ENCODE measurements around the gene PCSK9.
"Not testable (repeated sequence)": the region's sequence is repeated elsewhere in the genome, so short reads cannot be mapped to it uniquely, and the experiment has no call there.

The PCSK9 gene

GRCh38 chr1:55015731-55016620, 23.4 kb upstream of the PCSK9 start:
- Histone ChIP-seq H3K27ac (no peak overlapping the region), H3K9ac (ENCODE audit: insufficient read length) (no peak overlapping the region), H3K4me3 (no peak overlapping the region), H3K9me3 (ENCODE audit: low read depth, low read length) (no peaks in the 10 kb centered on the region), H3K36me3 (ENCODE audit: insufficient read depth, low read length) (no peaks in the 10 kb centered on the region)
- DNase-seq (ENCODE audit: low read depth, low spot score) = no peak
- TF ChIP-seq POLR2AphosphoS5 (IDR thresholded peaks at IDR 0.05; ENCODE audit: borderline replicate concordance, low read depth, low read length) = no peak
- no peak for TF ChIP-seq FOXP2 (optimal IDR thresholded peaks at IDR 0.05; ENCODE audit: control extremely low read depth, extremely low read length, insufficient read depth)
- no peak for TF ChIP-seq EZH2 (IDR thresholded peaks at IDR 0.05)

DNA sequence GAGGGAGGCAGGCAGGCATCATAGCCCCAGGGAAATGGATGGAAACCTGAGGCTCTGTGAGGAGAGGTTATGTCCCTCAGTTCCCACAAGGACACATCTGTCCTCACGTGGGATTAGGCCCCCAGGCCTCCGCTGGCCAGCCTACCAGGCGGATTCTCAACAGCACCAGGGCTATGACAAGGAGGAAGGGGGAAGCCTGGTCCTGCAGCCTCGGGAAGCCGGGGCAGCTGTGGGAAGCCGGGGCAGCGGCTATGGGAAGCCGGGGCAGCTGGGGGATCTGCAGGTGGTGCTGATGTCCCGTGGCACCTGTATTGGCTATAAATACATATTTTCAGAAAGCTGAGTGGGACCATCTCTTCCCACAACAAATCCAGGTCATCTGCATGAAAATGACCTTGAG, 21.0 kb upstream of the PCSK9 start:
- Histone ChIP-seq H3K9me3 (ENCODE audit: low read depth, low read length) (no peaks in the 10 kb centered on the region), H3K9ac (ENCODE audit: insufficient read length) (no peak overlapping the region), H3K27ac (no peak overlapping the region), H3K36me3 (ENCODE audit: insufficient read depth, low read length) (no peaks in the 10 kb centered on the region), H3K4me3 (no peak overlapping the region)
- TF ChIP-seq POLR2AphosphoS5 (IDR thresholded peaks at IDR 0.05; ENCODE audit: borderline replicate concordance, low read depth, low read length) (no peak), EZH2 (IDR thresholded peaks at IDR 0.05) (no peak), FOXP2 (optimal IDR thresholded peaks at IDR 0.05; ENCODE audit: control extremely low read depth, extremely low read length, insufficient read depth) (no peak)
- no peak for DNase-seq (ENCODE audit: low read depth, low spot score)

DNA sequence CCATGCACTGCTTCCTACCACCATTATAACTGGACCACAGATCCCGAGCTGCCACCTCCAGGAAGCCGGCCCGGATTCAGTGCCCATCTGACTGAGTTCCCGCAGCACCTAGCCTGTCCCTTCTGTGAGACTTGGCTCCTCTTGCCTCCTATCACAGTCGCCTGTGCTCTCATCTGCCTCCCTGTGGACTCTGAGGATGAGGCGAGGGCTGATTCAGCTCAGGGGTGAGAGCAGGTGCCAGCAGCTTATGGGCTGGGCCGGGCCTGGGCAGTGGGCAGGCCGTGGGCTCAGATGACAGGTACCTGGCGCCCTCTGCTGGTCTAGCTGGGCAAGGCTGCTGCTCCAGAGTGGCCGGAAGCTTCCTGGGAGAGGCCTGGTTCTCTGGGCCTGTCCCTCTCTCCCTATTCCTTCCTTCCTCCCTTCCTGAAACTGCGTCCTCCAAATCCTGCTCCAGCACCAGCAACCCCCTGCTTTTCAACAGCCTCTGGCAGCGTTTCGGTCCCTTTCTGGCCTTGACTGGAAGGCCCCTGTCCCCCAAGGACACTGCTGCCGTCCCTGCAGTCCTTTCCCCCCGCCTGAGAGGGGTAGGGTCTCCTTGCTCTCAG, 17.3 kb upstream of the PCSK9 start:
- Histone ChIP-seq H3K9me3 (ENCODE audit: low read depth, low read length) (no peaks in the 10 kb centered on the region), H3K27ac (no peak overlapping the region), H3K9ac (ENCODE audit: insufficient read length) (no peak overlapping the region), H3K36me3 (ENCODE audit: insufficient read depth, low read length) (no peaks in the 10 kb centered on the region), H3K4me3 (no peak overlapping the region)
- no peak for DNase-seq (ENCODE audit: low read depth, low spot score)
- TF ChIP-seq EZH2 (IDR thresholded peaks at IDR 0.05) (no peak), POLR2AphosphoS5 (IDR thresholded peaks at IDR 0.05; ENCODE audit: borderline replicate concordance, low read depth, low read length) (no peak), FOXP2 (optimal IDR thresholded peaks at IDR 0.05; ENCODE audit: control extremely low read depth, extremely low read length, insufficient read depth) (no peak)

DNA sequence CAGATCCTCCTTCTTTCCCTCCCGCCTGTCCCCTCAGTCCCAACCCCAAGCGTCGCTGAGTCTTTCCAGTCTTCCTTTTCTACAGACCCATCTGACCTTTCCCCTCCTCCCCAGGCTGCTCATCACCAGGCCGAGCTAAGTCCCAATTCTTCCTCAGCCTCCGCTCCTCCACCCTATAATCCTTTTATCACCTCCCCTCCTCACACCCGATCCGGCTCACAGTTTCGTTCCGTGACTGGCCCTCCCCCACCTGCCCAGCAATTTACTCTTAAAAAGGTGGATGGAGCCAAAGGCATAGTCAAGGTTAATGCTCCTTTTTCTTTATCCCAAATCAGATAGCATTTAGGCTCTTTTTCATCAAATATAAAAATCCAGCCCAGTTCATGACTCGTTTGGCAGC, 15.2 kb upstream of the PCSK9 start:
- H3K9me3 ChIP-seq (ENCODE audit: low read depth, low read length); H3K4me3 ChIP-seq; H3K36me3 ChIP-seq (ENCODE audit: insufficient read depth, low read length); DNase-seq (ENCODE audit: low read depth, low spot score); H3K27ac ChIP-seq; H3K9ac ChIP-seq (ENCODE audit: insufficient read length): not testable (repeated sequence)

DNA sequence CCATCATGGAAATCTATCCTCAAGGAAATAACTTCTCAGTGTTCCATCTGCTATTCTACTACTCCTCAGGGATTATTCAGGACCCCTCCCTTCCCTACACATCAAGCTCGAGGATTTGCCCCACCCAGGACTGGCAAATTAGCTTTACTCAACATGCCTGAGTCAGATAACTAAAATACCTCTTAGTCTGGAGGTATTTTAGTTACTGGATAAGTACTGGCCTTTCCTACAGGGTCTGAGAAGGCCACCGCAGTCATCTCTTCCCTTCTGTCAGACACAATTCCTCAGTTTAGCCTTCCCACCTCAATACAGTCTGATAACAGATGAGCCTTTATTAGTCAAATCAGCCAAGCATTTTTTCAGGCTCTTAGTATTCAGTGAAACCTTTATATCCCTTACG, 12.7 kb upstream of the PCSK9 start:
- H3K4me3 ChIP-seq; H3K9ac ChIP-seq (ENCODE audit: insufficient read length); DNase-seq (ENCODE audit: low read depth, low spot score): not testable (repeated sequence)

DNA sequence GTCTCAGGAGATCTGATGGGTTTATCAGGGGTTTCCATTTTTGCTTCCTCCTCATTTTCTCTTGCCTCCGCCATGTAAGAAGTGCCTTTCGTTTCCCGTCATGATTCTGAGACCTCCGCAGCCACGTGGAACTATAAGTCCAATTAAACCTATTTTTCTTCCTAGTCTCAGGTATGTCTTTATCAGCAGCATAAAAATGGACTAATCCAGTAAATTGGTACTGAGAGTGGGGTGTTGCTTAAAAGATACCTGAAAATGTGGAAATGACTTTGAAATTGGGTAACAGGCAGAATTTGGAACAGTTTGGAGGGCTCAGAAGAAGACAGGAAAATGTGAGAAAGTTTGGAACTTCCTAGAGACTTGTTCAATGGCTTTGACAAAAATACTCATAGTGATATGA, 8.2 kb upstream of the PCSK9 start:
- not testable (repeated sequence) for H3K4me3 ChIP-seq; DNase-seq (ENCODE audit: low read depth, low spot score); H3K36me3 ChIP-seq (ENCODE audit: insufficient read depth, low read length); H3K9ac ChIP-seq (ENCODE audit: insufficient read length); H3K27ac ChIP-seq; H3K9me3 ChIP-seq (ENCODE audit: low read depth, low read length)

More for the DNA sequence above, 12.7 kb upstream of the PCSK9 start:
- not testable (repeated sequence) for H3K27ac ChIP-seq; H3K36me3 ChIP-seq (ENCODE audit: insufficient read depth, low read length); H3K9me3 ChIP-seq (ENCODE audit: low read depth, low read length)

GRCh38 chr1:55033265-55033614, 6.1 kb upstream of the PCSK9 start:
- Histone ChIP-seq H3K36me3 (ENCODE audit: insufficient read depth, low read length) (no peaks in the 10 kb centered on the region), H3K9ac (ENCODE audit: insufficient read length) (no peak overlapping the region), H3K9me3 (ENCODE audit: low read depth, low read length) (no peaks in the 10 kb centered on the region), H3K4me3 (no peak overlapping the region), H3K27ac (no peak overlapping the region)
- TF ChIP-seq EZH2 (IDR thresholded peaks at IDR 0.05) = no peak
- no peak for TF ChIP-seq FOXP2 (optimal IDR thresholded peaks at IDR 0.05; ENCODE audit: control extremely low read depth, extremely low read length, insufficient read depth)
- TF ChIP-seq POLR2AphosphoS5 (IDR thresholded peaks at IDR 0.05; ENCODE audit: borderline replicate concordance, low read depth, low read length) = no peak
- DNase-seq (ENCODE audit: low read depth, low spot score) = no peak

- no peak overlapping the region for H3K27ac ChIP-seq
- H3K36me3 ChIP-seq (ENCODE audit: insufficient read depth, low read length) = no peaks in the 10 kb centered on the region
- H3K4me3 ChIP-seq = no peak overlapping the region
- no peak for TF ChIP-seq EZH2 (IDR thresholded peaks at IDR 0.05)
- TF ChIP-seq FOXP2 (optimal IDR thresholded peaks at IDR 0.05; ENCODE audit: control extremely low read depth, extremely low read length, insufficient read depth) = no peak
- TF ChIP-seq POLR2AphosphoS5 (IDR thresholded peaks at IDR 0.05; ENCODE audit: borderline replicate concordance, low read depth, low read length) = no peak
- no peaks in the 10 kb centered on the region for H3K9me3 ChIP-seq (ENCODE audit: low read depth, low read length)
- DNase-seq (ENCODE audit: low read depth, low spot score) = no peak
- no peak overlapping the region for H3K9ac ChIP-seq (ENCODE audit: insufficient read length)
These were observed 4.7 kb upstream of the PCSK9 start for GRCh38 chr1:55034476-55035133.

- TF ChIP-seq EZH2 (IDR thresholded peaks at IDR 0.05) = no peak
- TF ChIP-seq POLR2AphosphoS5 (IDR thresholded peaks at IDR 0.05; ENCODE audit: borderline replicate concordance, low read depth, low read length) = no peak
- no peak for TF ChIP-seq FOXP2 (optimal IDR thresholded peaks at IDR 0.05; ENCODE audit: control extremely low read depth, extremely low read length, insufficient read depth)
- Histone ChIP-seq H3K27ac (no peak overlapping the region), H3K9ac (ENCODE audit: insufficient read length) (no peak overlapping the region), H3K36me3 (ENCODE audit: insufficient read depth, low read length) (no peaks in the 10 kb centered on the region), H3K9me3 (ENCODE audit: low read depth, low read length) (no peaks in the 10 kb centered on the region), H3K4me3 (no peak overlapping the region)
- DNase-seq (ENCODE audit: low read depth, low spot score) = no peak
These were observed 3.4 kb upstream of the PCSK9 start for GRCh38 chr1:55035904-55036303.

Data from SK-N-MC (cell line).